IgD-negative memory B cell (primary cell): ENCODE results near the gene GALT. TPM values are rescaled to one million over a fixed set of nuclear protein-coding genes. Genes with fewer than 3 reads are reported as not detected.

Experiments used
- H3K27ac Mint-ChIP-seq, 3 donors: one replicate each; pipeline ENCODE4 v1.8.0; 2020 to 2022; ENCODE audit warnings: mild to moderate bottlenecking in 3 of 3, mixed read lengths in 3 of 3, moderate library complexity in 1 of 3
- H3K27me3 Mint-ChIP-seq: one replicate; pipeline ENCODE4 v1.8.0; 2021; ENCODE audit warnings: mixed read lengths
- H3K36me3 Mint-ChIP-seq: one replicate; pipeline ENCODE4 v1.8.0; 2020; ENCODE audit warnings: mild to moderate bottlenecking, mixed read lengths
- H3K4me1 Mint-ChIP-seq, 3 donors: one replicate each; pipeline ENCODE4 v1.8.0; 2020 to 2022; ENCODE audit warnings: mixed read lengths in 3 of 3, mild to moderate bottlenecking in 1 of 3
- H3K4me3 Mint-ChIP-seq, 4 donors: one replicate each; pipeline ENCODE4 v1.8.0; 2020 to 2022; ENCODE audit warnings: mild to moderate bottlenecking in 4 of 4, mixed read lengths in 4 of 4, moderate library complexity in 3 of 4
- H3K9me3 Mint-ChIP-seq, 3 donors: one replicate each; pipeline ENCODE4 v1.8.0; 2020 to 2021; ENCODE audit warnings: mixed read lengths in 3 of 3, mild to moderate bottlenecking in 1 of 3
- polyA plus RNA-seq: library from polyadenylated mRNA; unstranded; fragments of 300-500 nt; fragmentation: Illumina TruSeq; gene quantifications from one replicate; pipeline ENCODE4 v1.2.3, GENCODE V29; 2021

The GALT gene
- polyA plus RNA-seq, 1 donor from 2014 or later = 37.2 TPM

DNA sequence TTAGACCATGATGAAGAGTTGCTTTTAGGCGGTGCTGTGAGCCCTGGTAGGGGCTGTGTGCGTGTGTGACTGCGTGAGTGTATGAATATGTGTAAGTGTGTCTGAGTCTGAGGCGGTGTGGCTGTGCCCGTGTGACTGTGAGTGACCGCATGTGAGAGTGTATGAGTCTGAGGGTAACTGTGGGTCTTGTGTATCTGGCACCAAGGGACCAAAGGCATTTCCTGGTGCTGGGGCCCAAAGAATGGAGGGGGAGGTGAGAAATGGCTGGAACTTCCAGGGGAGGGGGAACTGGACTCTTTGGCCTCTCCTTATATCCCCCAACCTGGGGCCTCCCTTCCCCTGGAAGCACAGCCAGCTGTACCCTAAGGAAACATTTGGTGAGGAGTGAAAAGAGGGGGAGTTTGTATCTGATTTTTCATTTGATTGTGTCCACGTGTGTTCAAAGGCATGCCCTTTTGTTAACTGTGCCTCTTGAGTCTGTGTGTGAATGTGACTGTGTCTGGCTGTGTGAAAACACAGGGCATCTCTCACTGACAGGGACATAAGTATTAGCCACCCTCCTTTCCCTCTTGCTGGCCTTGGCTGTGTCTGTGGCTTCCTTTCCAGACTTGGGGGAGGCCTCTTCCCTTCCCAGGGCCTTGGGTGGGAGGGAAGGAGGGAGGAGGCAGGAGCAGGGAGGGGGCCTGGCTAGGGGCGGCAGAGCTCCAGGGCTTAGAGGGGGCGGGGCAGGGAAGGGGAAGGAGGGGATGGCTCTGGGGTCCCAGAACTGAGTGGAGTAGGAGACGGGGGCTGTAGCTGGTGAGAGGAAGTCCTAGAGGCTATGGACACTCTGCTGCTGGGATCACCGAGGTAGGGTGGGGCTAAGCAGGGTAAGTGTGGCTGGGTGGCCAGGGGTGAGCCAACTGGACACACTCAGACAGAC, 6.9 kb downstream of the GALT start:
- H3K9me3 Mint-ChIP-seq = no peaks in the 10 kb centered on the region
- H3K27ac Mint-ChIP-seq = peak overlapping the region in 1 of 3 donors; percentile 79
- no peaks in the 10 kb centered on the region for H3K27me3 Mint-ChIP-seq
- H3K4me1 Mint-ChIP-seq = peaks cover 0 to 5% (median 3%) of the 10 kb centered on the region in 3 donors
- H3K4me3 Mint-ChIP-seq = no peak overlapping the region
- peaks cover 2% of the 10 kb centered on the region for H3K36me3 Mint-ChIP-seq

DNA sequence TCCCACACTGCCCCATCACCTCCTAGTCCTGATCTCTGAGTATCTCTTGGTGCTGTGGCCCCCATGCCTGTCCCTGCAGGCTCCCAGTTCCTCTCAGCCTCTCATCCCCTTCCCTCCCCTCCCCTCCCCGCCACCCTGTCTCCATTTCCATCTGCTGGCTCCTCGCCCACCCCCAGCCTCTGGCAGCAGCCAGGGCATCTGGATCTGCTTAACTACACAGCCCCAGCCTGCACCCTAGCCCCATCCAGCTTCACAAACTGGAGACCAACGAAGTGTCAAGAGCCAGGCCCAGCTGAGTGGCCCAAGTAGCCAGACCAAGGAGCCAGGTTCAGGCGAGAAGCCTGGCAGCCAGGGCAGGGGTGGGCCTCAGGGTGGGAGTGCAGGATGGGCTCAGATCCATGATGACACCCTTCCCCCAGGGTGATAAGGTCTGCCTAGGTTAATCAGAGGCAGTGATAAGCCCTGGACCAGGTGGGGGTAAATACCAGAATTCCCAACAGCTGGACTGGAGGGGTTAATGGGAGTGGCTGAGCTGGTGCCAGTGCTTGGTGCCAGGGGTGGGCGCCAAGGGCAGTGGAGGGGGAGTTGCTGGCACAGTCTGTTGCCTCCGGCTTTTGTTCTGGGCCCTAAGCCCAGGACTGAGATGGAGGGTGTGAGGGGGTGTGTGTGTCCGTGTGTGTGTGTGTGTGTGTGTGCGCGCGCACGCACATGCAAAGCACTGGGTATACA, 8.0 kb downstream of the GALT start:
- Mint-ChIP-seq H3K27me3 (no peaks in the 10 kb centered on the region), H3K9me3 (no peaks in the 10 kb centered on the region), H3K4me3 (no peak overlapping the region), H3K27ac (no peak overlapping the region), H3K4me1 (peaks cover 0 to 5% (median 3%) of the 10 kb centered on the region in 3 donors), H3K36me3 (peaks cover 2% of the 10 kb centered on the region)

DNA sequence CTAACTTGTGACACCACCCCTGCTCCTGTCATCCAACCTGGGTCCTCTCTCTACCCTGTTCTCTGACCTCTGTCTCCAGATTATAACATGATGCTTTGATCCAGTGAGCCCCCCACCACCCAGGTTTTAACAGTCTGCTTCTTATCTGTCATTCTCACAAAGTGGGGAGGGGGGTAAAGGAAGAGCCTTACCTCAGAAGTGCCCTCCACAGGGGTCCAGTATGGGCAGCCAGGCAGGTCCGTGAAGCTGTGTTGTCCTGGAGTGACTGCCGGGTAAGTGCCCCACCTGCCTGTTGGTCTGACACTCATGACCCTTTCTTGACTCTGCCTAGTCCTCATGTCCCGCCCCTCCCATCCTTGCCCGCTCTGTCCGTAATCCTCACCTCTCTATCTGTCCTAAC, 8.9 kb downstream of the GALT start:
- H3K27ac Mint-ChIP-seq = no peak overlapping the region
- H3K27me3 Mint-ChIP-seq = no peaks in the 10 kb centered on the region
- no peak overlapping the region for H3K4me3 Mint-ChIP-seq
- H3K4me1 Mint-ChIP-seq = peaks cover 0 to 5% (median 3%) of the 10 kb centered on the region in 3 donors
- peaks cover 2% of the 10 kb centered on the region for H3K36me3 Mint-ChIP-seq
- H3K9me3 Mint-ChIP-seq = no peaks in the 10 kb centered on the region

DNA sequence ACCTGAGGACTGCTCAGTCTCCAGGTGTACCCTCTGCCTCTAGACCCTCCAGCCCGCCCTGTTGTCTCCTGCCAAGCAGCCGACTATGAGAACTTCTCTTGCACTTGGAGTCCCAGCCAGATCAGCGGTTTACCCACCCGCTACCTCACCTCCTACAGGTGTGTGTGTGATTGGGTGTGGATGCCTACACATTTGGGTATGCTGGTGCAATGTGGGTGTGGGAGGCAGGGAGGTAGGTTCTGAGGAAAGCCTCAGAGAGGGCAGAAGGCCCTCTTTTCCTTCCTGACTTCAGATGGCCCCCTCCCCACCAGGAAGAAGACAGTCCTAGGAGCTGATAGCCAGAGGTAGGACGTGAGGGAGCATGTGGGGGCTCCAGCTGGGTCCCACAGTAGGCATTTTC, 10.5 kb downstream of the GALT start:
- no peak overlapping the region for H3K27ac Mint-ChIP-seq

DNA sequence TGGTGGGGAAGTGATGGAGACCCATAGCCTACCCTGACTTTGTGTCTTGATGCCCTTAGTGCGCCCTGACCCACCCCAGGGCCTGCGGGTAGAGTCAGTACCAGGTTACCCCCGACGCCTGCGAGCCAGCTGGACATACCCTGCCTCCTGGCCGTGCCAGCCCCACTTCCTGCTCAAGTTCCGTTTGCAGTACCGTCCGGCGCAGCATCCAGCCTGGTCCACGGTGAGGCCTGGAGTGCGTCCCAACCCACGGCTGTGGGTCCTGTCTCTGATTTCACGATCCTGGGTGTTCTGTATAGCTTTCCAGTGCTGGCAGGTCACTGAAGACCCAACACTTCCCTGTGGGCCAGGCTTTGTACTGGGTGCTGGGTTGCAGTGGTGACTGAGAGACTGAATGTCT, 12.0 kb downstream of the GALT start:
- H3K27ac Mint-ChIP-seq = no peak overlapping the region
- H3K4me3 Mint-ChIP-seq = no peak overlapping the region
- H3K36me3 Mint-ChIP-seq = peaks cover 2% of the 10 kb centered on the region
- H3K9me3 Mint-ChIP-seq = no peaks in the 10 kb centered on the region
- peaks cover 0 to 6% (median 3%) of the 10 kb centered on the region in 3 donors for H3K4me1 Mint-ChIP-seq
- H3K27me3 Mint-ChIP-seq = no peaks in the 10 kb centered on the region

More for the DNA sequence above, 10.5 kb downstream of the GALT start:
- no peaks in the 10 kb centered on the region for H3K27me3 Mint-ChIP-seq
- H3K9me3 Mint-ChIP-seq = no peaks in the 10 kb centered on the region
- H3K4me1 Mint-ChIP-seq = peaks cover 3 to 6% (median 5%) of the 10 kb centered on the region in 3 donors
- peaks cover 2% of the 10 kb centered on the region for H3K36me3 Mint-ChIP-seq
- H3K4me3 Mint-ChIP-seq = no peak overlapping the region

DNA sequence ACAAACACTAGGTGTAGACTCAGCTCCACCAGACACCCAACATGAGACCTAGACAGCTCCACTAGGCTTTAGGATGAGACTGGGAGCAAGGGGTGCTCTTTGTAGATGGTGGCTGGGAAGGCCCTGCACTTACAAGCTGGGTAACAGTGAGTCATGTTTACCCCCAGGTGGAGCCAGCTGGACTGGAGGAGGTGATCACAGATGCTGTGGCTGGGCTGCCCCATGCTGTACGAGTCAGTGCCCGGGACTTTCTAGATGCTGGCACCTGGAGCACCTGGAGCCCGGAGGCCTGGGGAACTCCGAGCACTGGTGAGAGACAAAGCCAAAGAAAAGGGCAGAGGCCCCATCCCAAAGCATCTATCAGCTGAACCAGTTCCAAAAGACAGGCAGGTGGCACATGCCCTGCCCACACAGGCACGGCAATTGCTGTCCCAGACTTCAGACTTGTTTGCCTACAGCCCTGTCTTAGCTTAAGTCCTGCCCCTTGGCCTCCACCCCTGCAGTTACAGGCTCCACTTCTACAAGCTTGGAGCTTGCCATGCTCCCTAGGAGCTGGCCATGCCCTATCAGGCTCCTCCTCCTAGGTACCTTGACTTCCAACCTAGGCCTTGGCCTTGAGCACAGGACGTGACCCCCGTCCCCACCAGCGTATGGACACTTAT, 13.2 kb downstream of the GALT start:
- Mint-ChIP-seq H3K27me3 (no peaks in the 10 kb centered on the region), H3K4me1 (peaks cover 9 to 13% (median 11%) of the 10 kb centered on the region in 3 donors), H3K27ac (no peak overlapping the region)

DNA sequence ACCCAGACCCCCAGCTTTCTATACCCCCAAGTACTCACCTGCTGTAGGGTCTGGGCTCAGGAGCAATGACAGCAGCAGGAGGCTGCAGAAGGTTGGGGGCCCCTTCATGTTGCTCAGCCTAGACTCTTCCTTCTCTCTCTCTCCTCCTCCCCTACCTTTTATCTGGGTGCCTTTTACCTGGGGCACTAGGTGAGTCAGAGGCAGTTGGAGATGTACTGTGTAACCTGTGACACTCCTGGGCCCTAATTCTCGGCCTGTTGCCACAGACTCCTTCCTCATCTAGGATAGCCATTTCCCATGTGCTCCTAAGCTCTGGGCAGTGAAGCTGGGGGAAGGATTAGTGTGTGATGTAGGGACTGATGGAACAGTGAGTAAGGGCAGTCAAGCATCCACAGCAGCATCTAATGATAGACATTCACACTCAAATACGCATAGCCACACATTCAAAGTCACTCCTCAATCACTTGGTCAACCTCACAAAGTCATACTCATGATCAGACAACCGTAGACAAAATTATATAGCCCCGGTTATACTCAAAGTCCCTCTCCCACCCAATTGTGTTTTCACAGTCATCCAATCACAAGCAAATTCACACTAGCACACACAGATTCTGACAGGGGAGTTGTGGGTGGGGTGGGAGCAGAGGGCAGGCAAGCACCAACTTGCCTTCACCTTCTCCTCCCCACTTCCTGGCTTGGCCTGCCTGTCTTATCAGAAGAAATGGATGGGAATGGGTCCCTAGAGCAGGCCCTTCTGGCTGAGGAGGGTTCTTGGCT, 16.2 kb downstream of the GALT start, which contains the start of gene CCL27:
CCL27 (minus strand) TSS at position 132 of the 777 bp plus-strand sequence; CDS start at position 108, 24 bp downstream.
- no peaks in the 10 kb centered on the region for H3K9me3 Mint-ChIP-seq
- no peaks in the 10 kb centered on the region for H3K27me3 Mint-ChIP-seq
- peaks cover 1% of the 10 kb centered on the region for H3K36me3 Mint-ChIP-seq
- H3K4me3 Mint-ChIP-seq = peak within 1 kb of the TSS in 2 of 4 donors; percentile 12 to 72
- H3K27ac Mint-ChIP-seq = no peak within 1 kb of the TSS
- peaks cover 10 to 18% (median 16%) of the 10 kb centered on the region in 3 donors for H3K4me1 Mint-ChIP-seq

More for the DNA sequence above, 13.2 kb downstream of the GALT start:
- H3K9me3 Mint-ChIP-seq = no peaks in the 10 kb centered on the region
- peaks cover 2% of the 10 kb centered on the region for H3K36me3 Mint-ChIP-seq
- H3K4me3 Mint-ChIP-seq = no peak overlapping the region

DNA sequence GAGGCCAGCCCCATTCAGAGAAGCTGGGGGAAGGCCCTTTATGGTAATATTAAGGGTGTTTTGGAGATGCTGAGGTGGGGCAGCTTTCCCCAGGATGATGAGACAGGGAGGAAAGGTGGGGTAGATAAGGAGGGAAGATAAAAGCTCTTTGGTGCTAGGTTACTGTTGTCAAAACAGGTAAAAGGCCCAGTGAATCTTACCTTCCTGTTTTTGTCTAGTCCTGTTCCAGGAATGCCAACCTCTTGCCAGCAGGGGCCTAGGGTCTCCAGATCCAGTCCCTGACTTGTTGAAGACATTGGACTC, 16.8 kb downstream of the GALT start:
- peaks cover 1% of the 10 kb centered on the region for H3K36me3 Mint-ChIP-seq
- peaks cover 10 to 18% (median 16%) of the 10 kb centered on the region in 3 donors for H3K4me1 Mint-ChIP-seq
- no peaks in the 10 kb centered on the region for H3K27me3 Mint-ChIP-seq
- no peak overlapping the region for H3K27ac Mint-ChIP-seq
- peak overlapping the region in 1 of 4 donors; percentile 17 for H3K4me3 Mint-ChIP-seq
- no peaks in the 10 kb centered on the region for H3K9me3 Mint-ChIP-seq

DNA sequence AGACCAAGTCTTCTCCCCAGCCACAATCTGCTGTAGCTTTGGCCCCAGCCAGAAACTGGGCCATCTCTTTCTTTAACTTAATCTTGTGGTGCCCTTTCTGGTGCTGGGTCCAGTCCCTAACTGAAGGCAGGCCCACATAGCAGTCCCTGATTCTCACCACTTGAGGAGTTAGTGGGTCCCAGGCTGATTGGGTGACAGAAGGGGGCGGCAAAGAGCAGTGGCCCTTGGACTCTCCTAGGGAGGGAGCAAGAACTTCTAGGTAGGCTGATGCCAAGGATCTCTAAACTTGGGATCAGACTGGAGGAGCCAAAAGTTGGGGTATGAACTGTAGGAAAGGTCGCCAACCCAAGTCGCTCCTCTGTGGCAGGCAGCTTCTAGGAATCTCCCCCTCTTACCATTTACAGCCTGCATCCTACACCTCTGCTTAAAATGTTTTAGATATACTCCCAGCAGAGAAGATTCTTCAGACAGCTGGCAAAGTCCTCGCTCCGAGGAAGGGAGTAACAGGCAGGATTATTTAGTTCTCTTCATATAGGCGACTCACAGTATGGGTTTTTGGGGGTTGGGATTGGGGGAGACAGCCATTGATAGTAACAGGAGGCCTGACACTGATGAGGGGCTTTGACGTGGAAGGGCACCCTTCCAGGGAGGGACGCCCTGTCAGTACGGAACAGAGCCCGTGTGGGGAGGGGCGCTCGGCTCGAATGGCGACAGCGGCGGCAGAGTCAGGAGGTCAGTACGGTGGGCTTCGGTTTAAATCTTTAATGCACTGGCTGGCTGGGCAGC, 18.0 kb downstream of the GALT start:
- Mint-ChIP-seq H3K9me3 (peaks cover 0 to 5% (median 3%) of the 10 kb centered on the region in 3 donors), H3K4me3 (peak overlapping the region; percentile 87 to 96 (median 93)), H3K36me3 (peaks cover 6% of the 10 kb centered on the region), H3K4me1 (peaks cover 10 to 18% (median 16%) of the 10 kb centered on the region in 3 donors), H3K27ac (peak overlapping the region; percentile 85 to 96 (median 90)), H3K27me3 (no peaks in the 10 kb centered on the region)

DNA sequence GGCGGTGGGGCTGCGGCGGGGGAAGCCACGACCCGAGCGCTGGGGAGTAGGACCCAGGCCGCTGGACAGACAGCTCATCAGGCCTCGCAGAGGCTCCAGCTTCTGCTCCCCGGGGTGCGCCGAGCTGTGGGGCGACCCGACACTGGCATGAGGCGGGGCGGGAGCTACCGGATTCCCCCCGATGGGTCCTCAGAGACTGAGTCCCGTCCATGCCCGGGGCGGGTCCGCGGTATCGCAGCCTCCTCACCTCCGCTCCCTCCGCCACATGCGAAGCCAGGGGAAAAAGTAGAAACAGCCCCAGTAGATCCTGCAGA, 18.5 kb downstream of the GALT start:
- H3K36me3 Mint-ChIP-seq = peaks cover 6% of the 10 kb centered on the region
- H3K9me3 Mint-ChIP-seq = peaks cover 4 to 7% (median 5%) of the 10 kb centered on the region in 3 donors
- no peaks in the 10 kb centered on the region for H3K27me3 Mint-ChIP-seq
- peak overlapping the region; percentile 90 to 97 (median 96) for H3K27ac Mint-ChIP-seq
- peak overlapping the region; percentile 87 to 98 (median 94) for H3K4me3 Mint-ChIP-seq
- H3K4me1 Mint-ChIP-seq = peaks cover 10 to 18% (median 16%) of the 10 kb centered on the region in 3 donors

DNA sequence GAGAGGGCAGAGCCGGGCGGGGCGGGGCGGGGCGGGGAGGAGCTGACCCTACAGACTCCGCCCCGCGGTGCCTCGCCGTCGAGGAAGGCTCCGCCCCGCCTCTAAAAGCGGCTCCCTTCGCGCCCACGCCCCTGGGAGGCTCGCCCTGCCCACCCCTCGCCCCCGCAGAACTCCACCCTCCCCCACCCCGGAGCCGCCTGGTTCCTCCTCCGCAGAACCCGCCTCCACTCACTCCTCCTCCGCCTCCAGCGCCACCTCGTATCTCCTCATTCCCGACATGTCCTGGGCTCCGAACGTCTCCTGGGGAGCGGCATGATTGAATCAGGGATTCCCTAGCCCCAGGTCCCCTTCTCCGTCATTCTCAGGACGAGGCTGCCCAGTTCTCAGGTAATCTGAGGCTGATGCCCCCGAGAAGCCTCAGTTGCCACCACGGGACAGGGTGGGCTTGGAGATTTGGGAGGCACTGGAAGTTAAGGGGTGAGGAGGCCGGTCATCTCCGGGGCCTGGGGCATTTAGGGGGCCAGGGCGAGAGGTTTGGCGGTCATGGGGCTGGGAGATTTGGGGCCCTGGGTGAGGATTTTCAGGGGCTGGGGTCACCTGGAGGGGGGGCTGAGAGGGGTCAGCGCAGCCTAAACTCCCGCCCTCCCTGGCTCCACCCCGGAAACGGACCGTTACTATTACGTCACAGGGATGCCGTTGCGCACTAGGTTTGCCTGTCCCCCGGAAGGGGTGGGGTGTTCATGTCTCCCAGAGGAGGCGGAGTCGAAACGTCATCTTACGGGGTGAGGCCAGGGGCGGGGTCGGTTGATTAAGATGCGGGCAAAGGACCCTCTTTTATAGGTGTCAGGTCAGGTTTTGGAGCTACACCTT, 19.1 kb downstream of the GALT start:
- Mint-ChIP-seq H3K4me1 (peaks cover 10 to 18% (median 16%) of the 10 kb centered on the region in 3 donors), H3K9me3 (peaks cover 4 to 9% (median 7%) of the 10 kb centered on the region in 3 donors), H3K36me3 (peaks cover 6% of the 10 kb centered on the region), H3K27ac (peak overlapping the region; percentile 96 to 97 (median 96)), H3K27me3 (no peaks in the 10 kb centered on the region), H3K4me3 (peak overlapping the region; percentile 87 to 98 (median 94))

DNA sequence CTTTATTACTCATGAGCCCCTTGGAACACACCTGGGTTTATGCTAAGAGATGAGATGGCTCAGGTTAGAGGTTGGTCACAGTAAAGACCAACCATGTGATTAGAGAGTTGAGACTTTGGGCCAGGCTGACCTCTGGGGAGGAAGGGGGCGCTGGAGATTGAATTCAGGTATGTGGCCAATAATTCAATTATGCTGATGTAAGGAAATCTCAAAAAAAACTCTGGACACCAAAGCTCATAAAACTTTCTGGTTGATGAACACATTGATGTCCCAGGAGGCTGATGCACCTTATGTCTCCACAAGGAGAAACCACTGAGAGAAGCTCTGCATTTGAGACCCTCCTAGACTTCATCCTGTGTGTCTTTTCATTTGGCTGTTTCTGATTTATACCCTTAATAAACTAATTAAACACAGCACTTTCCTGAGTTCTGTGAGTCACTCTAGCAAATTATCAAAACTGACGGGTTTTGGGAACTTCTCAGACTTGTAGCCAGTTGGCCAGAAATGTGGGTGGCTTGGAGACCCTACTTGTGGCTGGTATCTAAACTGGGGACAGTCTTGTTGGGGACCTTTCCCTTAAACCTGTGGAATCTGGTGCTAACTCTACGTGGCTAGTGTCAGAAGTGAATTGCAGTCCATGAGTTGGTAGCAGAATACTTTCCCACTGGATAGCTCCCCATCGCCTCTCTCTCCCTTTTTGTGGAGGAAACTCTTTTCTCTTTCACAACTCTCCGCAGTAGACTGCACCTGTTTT, 23.5 kb downstream of the GALT start:
- Mint-ChIP-seq H3K9me3 (peaks cover 4 to 10% (median 9%) of the 10 kb centered on the region in 3 donors), H3K27me3 (no peaks in the 10 kb centered on the region), H3K36me3 (peaks cover 8% of the 10 kb centered on the region), H3K4me1 (peaks cover 3 to 6% (median 5%) of the 10 kb centered on the region in 3 donors), H3K27ac (peak overlapping the region in 2 of 3 donors; percentile 18 to 22), H3K4me3 (peak overlapping the region in 2 of 4 donors; percentile 5 to 43)
